ENCODE results near the gene TTLL11. TPM values are rescaled to one million over a fixed set of nuclear protein-coding genes. Genes with fewer than 3 reads are reported as not detected.

TTLL11 gene
- total and polyA plus RNA-seq, 2 of the 8 experiments (the other 6 are each of a cell fraction or from before 2014, with no cell fraction given), result 0.56 to 0.80 TPM

DNA sequence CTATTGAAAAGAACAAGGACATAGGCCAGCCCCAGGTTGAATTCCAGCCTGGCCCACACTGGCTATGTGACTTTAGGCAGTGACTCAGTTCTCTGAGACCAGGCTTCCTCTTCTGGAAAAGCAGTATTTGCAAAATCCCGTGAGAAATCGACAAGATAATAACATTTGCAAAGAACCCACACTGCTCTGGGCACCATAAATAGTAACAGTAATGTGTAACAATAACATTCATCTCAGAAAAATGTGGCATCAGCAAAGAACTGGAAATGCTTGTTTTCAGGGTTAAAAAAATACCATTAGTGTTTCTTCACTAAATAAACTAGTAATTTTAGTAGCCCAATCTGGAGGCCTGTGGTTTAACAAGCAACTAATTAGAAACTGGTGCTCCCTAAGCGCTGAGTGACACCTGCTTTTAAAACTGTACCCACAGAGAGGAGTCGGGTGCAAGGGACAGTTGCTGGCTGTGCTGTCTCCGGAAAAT lies 148.4 kb downstream of the TTLL11 start:
- TF ChIP-seq, protein P1, sequence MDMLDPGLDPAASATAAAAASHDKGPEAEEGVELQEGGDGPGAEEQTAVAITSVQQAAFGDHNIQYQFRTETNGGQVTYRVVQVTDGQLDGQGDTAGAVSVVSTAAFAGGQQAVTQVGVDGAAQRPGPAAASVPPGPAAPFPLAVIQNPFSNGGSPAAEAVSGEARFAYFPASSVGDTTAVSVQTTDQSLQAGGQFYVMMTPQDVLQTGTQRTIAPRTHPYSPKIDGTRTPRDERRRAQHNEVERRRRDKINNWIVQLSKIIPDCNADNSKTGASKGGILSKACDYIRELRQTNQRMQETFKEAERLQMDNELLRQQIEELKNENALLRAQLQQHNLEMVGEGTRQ (IDR thresholded peaks at IDR 0.05; ENCODE audit: low read length), result no peak
- TF ChIP-seq, protein P2, sequence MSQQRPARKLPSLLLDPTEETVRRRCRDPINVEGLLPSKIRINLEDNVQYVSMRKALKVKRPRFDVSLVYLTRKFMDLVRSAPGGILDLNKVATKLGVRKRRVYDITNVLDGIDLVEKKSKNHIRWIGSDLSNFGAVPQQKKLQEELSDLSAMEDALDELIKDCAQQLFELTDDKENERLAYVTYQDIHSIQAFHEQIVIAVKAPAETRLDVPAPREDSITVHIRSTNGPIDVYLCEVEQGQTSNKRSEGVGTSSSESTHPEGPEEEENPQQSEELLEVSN (IDR thresholded peaks at IDR 0.05), result no peak
- H3K56ac ChIP-seq (replicated peaks; ENCODE audit: insufficient read length, low read depth, low read length), result no peak overlapping the region
- H4K91ac ChIP-seq (replicated peaks; ENCODE audit: insufficient read length, low read length), result no peak overlapping the region
- H2BK12ac ChIP-seq (ENCODE audit: low read depth, low read length), result no peak overlapping the region
- no peaks in the 10 kb centered on the region for H3K79me2 ChIP-seq (ENCODE audit: control insufficient read depth in 1 of 2, insufficient read depth in 2 of 2, low read length in 2 of 2)
- no peak overlapping the region for H3K9ac ChIP-seq (replicated peaks in 1 of 4; ENCODE audit: extremely low read depth in 1 of 4, low read depth in 3 of 4, low read length in 3 of 4)
- H4K8ac ChIP-seq (ENCODE audit: extremely low read depth, insufficient read depth, low read length), result no peak overlapping the region
- H2BK20ac ChIP-seq (ENCODE audit: low read length), result no peak overlapping the region
- H4K5ac ChIP-seq (ENCODE audit: insufficient read length, low read depth, low read length), result no peak overlapping the region
- CTCF ChIA-PET (ENCODE audit: partially characterized antibody), result interaction anchor here (0.6 to 1.5 kb wide), 4 partner anchors 29 to 447 kb away, joined by 3 to 4 read pairs (median 4); no protein-coding TSS in a partner anchor
- no peaks in the 10 kb centered on the region for H3K79me1 ChIP-seq (ENCODE audit: low read depth, low read length)
- H3K36me3 ChIP-seq (ENCODE audit: control insufficient read depth in 2 of 4, insufficient read depth in 4 of 4, low read length in 3 of 4), result no peaks in the 10 kb centered on the region
- no peak overlapping the region for H2BK5ac ChIP-seq (ENCODE audit: low read depth, low read length)
- no peak overlapping the region for H3K4ac ChIP-seq (replicated peaks; ENCODE audit: insufficient read length, low read depth, low read length)
- H2BK120ac ChIP-seq (replicated peaks; ENCODE audit: low read depth, low read length), result no peak overlapping the region
- H2AFZ ChIP-seq (ENCODE audit: low read length), result no peak overlapping the region
- 93% methylated on average over 5 of the region's 5 CpGs; no CpG with 5 or more reads in 1 of the 2 experiments for WGBS, 2 experiments (ENCODE audit: extremely low coverage in 1 of 2, insufficient coverage in 1 of 2, insufficient read length in 1 of 2, insufficient replicate concordance in 2 of 2, low coverage in 1 of 2, low lambda C conversion rate in 2 of 2, missing lambda C conversion rate in 1 of 2)
- no peak overlapping the region for H2BK15ac ChIP-seq (ENCODE audit: low read length)
- no peak for DNase-seq (ENCODE audit: low read depth in 1 of 2, low spot score in 2 of 2)
- no peak overlapping the region for H3K27ac ChIP-seq (ENCODE audit: low read depth, low read length)
- H3K4me3 ChIP-seq (ENCODE audit: extremely low read depth in 1 of 4, insufficient read depth in 2 of 4, low read depth in 3 of 4, low read length in 4 of 4), result no peak overlapping the region
- H3K9me3 ChIP-seq (ENCODE audit: insufficient read depth in 2 of 2, low read depth in 1 of 2, low read length in 1 of 2), result no peaks in the 10 kb centered on the region
- POLR2A ChIA-PET (ENCODE audit: partially characterized antibody), result no interaction called here
- no peak for FAIRE-seq
- no peak overlapping the region for H3K18ac ChIP-seq (ENCODE audit: extremely low read depth, low read length)
- no peak overlapping the region for H2AK5ac ChIP-seq (ENCODE audit: low read depth, low read length)
- H3K14ac ChIP-seq (ENCODE audit: insufficient read length), result no peak overlapping the region
- no peak overlapping the region for H3K4me2 ChIP-seq (ENCODE audit: insufficient read depth in 1 of 2, low read depth in 2 of 2, low read length in 2 of 2)
- H3K27me3 ChIP-seq (replicated peaks in 1 of 4; ENCODE audit: control insufficient read depth in 3 of 4, extremely low read depth in 1 of 4, insufficient read depth in 3 of 4, low read length in 3 of 4), result no peaks in the 10 kb centered on the region
- H3K23me2 ChIP-seq (ENCODE audit: low read depth, low read length), result no peaks in the 10 kb centered on the region
- no peaks in the 10 kb centered on the region for H4K20me1 ChIP-seq (replicated peaks in 1 of 2; ENCODE audit: control insufficient read depth in 1 of 2, insufficient read depth in 2 of 2, low read length in 2 of 2)
- peaks cover 1 to 11% (median 6%) of the 10 kb centered on the region in 4 experiments; a peak in 6 of 7 replicates for H3K4me1 ChIP-seq (replicated peaks in 1 of 4; ENCODE audit: control insufficient read depth in 3 of 4, insufficient read depth in 4 of 4, low read length in 3 of 4)
- no peak overlapping the region for H3K23ac ChIP-seq (ENCODE audit: insufficient read length)

Measured in H1 (cell line).